PC-9 (cell line): Measurements from ENCODE around the gene TTLL6.
"Not testable (repeated sequence)": the region's sequence is repeated elsewhere in the genome, so short reads cannot be mapped to it uniquely, and the experiment has no call there.

Source experiments
- CTCF ChIP-seq: fragments of 200-600 bp; sonication (generic); conservative IDR thresholded peaks from 2 replicates; pipeline ENCODE4 v1.6.1; 2017; ENCODE audit warnings: mixed run types, antibody characterized with exemption, mild to moderate bottlenecking, moderate library complexity
- EZH2 ChIP-seq: fragments of 200-600 bp; sonication (generic); IDR thresholded peaks from 2 replicates; pipeline ENCODE4 v1.8.0; 2017; ENCODE audit warnings: antibody characterized with exemption, low read depth

GRCh38 chr17:48837458-48837857, 20.4 kb upstream of the TTLL6 start:
- TF ChIP-seq CTCF, EZH2: not testable (repeated sequence)
